HepG2 (cell line): Measurements from ENCODE around the gene TMEM198. TPM values are rescaled to one million over a fixed set of nuclear protein-coding genes. Genes with fewer than 3 reads are reported as not detected.
A peak's percentile ranks its signal among the peaks of the same experiment; 100 is the strongest.

Experiments
- DRAP1 ChIP-seq: IDR thresholded peaks from 2 replicates; pipeline ENCODE4 v1.6.1; 2016; ENCODE audit warnings: missing genetic modification reagents, missing compliant biosample characterization
- KLF9 ChIP-seq: IDR thresholded peaks from 2 replicates; pipeline ENCODE4 v1.6.1; 2016; ENCODE audit warnings: low read depth
- NCOA5 ChIP-seq: sonication (generic); formaldehyde crosslinking; IDR thresholded peaks from 2 replicates; pipeline ENCODE4 v1.4.0; 2020; ENCODE audit warnings: missing genetic modification reagents
- REPIN1 ChIP-seq: sonication (generic); formaldehyde crosslinking; IDR thresholded peaks from 2 replicates; pipeline ENCODE4 v1.8.0; 2022; ENCODE audit warnings: missing genetic modification reagents, low read depth, mild to moderate bottlenecking, borderline replicate concordance
- SPEN ChIP-seq: sonication (generic); formaldehyde crosslinking; IDR thresholded peaks from 2 replicates; pipeline ENCODE4 v1.5.1; 2020; ENCODE audit warnings: low read depth, mild to moderate bottlenecking, missing genetic modification reagents
- TBP ChIP-seq: sonication (generic); formaldehyde crosslinking; IDR thresholded peaks from 2 replicates; pipeline ENCODE4 v1.5.0; 2020; ENCODE audit warnings: missing genetic modification reagents
- ZBTB42 ChIP-seq: sonication (generic); formaldehyde crosslinking; IDR thresholded peaks from 2 replicates; pipeline ENCODE4 v1.5.0; 2020; ENCODE audit warnings: mild to moderate bottlenecking, missing genetic modification reagents
- ZHX2 ChIP-seq, 2 experiments: sonication (generic) in 1 of 2; formaldehyde crosslinking in 1 of 2; IDR thresholded peaks; 2 replicates each; pipeline versions ENCODE4 v1.6.1 to v1.9.0; 2014 to 2022; ENCODE audit warnings: antibody characterized with exemption in 1 of 2, borderline replicate concordance in 1 of 2, inconsistent platforms in 1 of 2, low read depth in 1 of 2, missing genetic modification reagents in 1 of 2
- ZNF18 ChIP-seq: sonication (generic); formaldehyde crosslinking; IDR thresholded peaks from 2 replicates; pipeline ENCODE4 v1.8.0; 2022; ENCODE audit warnings: mild to moderate bottlenecking, missing genetic modification reagents; ENCODE audit not compliant: insufficient replicate concordance
- ZNF558 ChIP-seq: sonication (generic); formaldehyde crosslinking; IDR thresholded peaks from 2 replicates; pipeline ENCODE4 v1.9.0; 2022; ENCODE audit warnings: mild to moderate bottlenecking, missing genetic modification reagents, borderline replicate concordance
- ZNF569 ChIP-seq: sonication (generic); formaldehyde crosslinking; IDR thresholded peaks from 2 replicates; pipeline ENCODE4 v1.5.0; 2020; ENCODE audit warnings: mild to moderate bottlenecking, missing genetic modification reagents, moderate library complexity, borderline replicate concordance
- ZNF747 ChIP-seq: sonication (generic); formaldehyde crosslinking; IDR thresholded peaks from 2 replicates; pipeline ENCODE4 v1.8.1; 2023; ENCODE audit warnings: missing genetic modification reagents, mild to moderate bottlenecking, borderline replicate concordance
- ZNF878 ChIP-seq: sonication (generic); formaldehyde crosslinking; IDR thresholded peaks from 2 replicates; pipeline ENCODE4 v1.8.1; 2023; ENCODE audit warnings: mild to moderate bottlenecking, missing genetic modification reagents, moderate library complexity
- ZSCAN30 ChIP-seq: sonication (generic); formaldehyde crosslinking; IDR thresholded peaks from 2 replicates; pipeline ENCODE4 v1.5.0; 2020; ENCODE audit warnings: mild to moderate bottlenecking, missing genetic modification reagents
- polyA plus RNA-seq, 8 experiments: library from polyadenylated mRNA; depleted of rRNA in 3 of 8; stranded (reverse) in 7 of 8; unstranded in 1 of 8; fragments of >200 nt; fragmentation: Illumina TruSeq in 4 of 8; extraction: Trizol in 4 of 8; gene quantifications; 2 replicates each; pipeline versions ENCODE4 v1.2.1 to v1.2.3, GENCODE V29; 2011 to 2016; ENCODE audit warnings: low read depth in 4 of 8, missing spikeins in 1 of 8, mixed read lengths in 1 of 8; ENCODE audit not compliant: insufficient read depth in 1 of 8
- total RNA-seq, 5 experiments: library from RNA; depleted of rRNA; stranded (reverse); fragments of >200 nt; fragmentation: Illumina TruSeq; extraction: Trizol; gene quantifications; 2 replicates each; pipeline ENCODE4 v1.2.3, GENCODE V29; 2016; ENCODE audit warnings: low read depth in 1 of 5
- TF ChIP-seq, protein P1 (sequence below): sonication (generic); formaldehyde crosslinking; IDR thresholded peaks from 2 replicates; pipeline ENCODE4 v1.5.1; 2020; ENCODE audit warnings: mild to moderate bottlenecking, missing genetic modification reagents

Gene TMEM198
- total and polyA plus RNA-seq, 2 of the 13 experiments (the other 11 are each of a cell fraction or from before 2014, with no cell fraction given), result 17.3 to 23.5 TPM

- TF ChIP-seq, protein P1, sequence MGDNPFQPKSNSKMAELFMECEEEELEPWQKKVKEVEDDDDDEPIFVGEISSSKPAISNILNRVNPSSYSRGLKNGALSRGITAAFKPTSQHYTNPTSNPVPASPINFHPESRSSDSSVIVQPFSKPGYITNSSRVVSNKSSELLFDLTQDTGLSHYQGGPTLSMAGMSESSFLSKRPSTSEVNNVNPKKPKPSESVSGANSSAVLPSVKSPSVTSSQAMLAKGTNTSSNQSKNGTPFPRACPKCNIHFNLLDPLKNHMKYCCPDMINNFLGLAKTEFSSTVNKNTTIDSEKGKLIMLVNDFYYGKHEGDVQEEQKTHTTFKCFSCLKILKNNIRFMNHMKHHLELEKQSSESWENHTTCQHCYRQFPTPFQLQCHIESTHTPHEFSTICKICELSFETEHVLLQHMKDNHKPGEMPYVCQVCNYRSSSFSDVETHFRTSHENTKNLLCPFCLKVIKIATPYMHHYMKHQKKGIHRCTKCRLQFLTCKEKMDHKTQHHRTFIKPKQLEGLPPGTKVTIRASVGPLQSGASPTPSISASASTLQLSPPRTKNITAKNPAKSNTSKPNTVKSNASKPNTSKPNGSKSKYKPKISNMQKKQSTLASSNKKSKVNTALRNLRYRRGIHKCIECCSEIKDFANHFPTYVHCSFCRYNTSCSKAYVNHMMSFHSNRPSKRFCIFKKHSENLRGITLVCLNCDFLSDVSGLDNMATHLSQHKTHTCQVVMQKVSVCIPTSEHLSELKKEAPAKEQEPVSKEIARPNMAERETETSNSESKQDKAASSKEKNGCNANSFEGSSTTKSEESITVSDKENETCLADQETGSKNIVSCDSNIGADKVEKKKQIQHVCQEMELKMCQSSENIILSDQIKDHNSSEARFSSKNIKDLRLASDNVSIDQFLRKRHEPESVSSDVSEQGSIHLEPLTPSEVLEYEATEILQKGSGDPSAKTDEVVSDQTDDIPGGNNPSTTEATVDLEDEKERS, result peak; percentile 47; the same call in 1 of the 2 replicates
- peak; percentile 80 for TF ChIP-seq ZHX2 (IDR thresholded peaks at IDR 0.05; ENCODE audit: low read depth)
- TF ChIP-seq ZHX2 (CRISPR knock-in tag; IDR thresholded peaks at IDR 0.05; ENCODE audit: borderline replicate concordance), result no peak
- TF ChIP-seq SPEN, result peak; percentile 84
- peak; percentile 77; the same call in 1 of the 2 replicates for TF ChIP-seq TBP (CRISPR knock-in tag)
- TF ChIP-seq KLF9 (CRISPR knock-in tag), result no peak; the same call in 1 of the 2 replicates
- no peak; the same call in none of the 2 replicates for TF ChIP-seq REPIN1
- TF ChIP-seq ZNF878, result peak; percentile 93
- TF ChIP-seq DRAP1 (CRISPR knock-in tag), result peak; percentile 92
- no peak for TF ChIP-seq ZBTB42 (CRISPR knock-in tag)
- TF ChIP-seq ZSCAN30 (CRISPR knock-in tag), result 0 out of 2 replicates have a peak, but pooled peaks have one; percentile 37
- TF ChIP-seq ZNF747 (CRISPR knock-in tag), result peak; percentile 78
- no peak for TF ChIP-seq NCOA5 (CRISPR knock-in tag)
- TF ChIP-seq ZNF569 (CRISPR knock-in tag), result no peak; the same call in 1 of the 2 replicates
- TF ChIP-seq ZNF18 (CRISPR knock-in tag), result no peak
- no peak for TF ChIP-seq ZNF558
Observed at GRCh38 chr2:219597552-219598307, 53.9 kb downstream of the TMEM198 start, which contains the start of gene STK11IP (continued).
